Embryonic facial prominence (tissue), 1 donor: ENCODE data around the gene CT45A1.
"Not testable (repeated sequence)": the region's sequence is repeated elsewhere in the genome, so short reads cannot be mapped to it uniquely, and the experiment has no call there.

Experiments used
- DNase-seq: peaks from one replicate; pipeline ENCODE4 v3.0.0-alpha.2; 2016; ENCODE audit errors: extremely low spot score

Gene CT45A1

GRCh38 chrX:135713183-135713689, at the start of gene CT45A1:
CT45A1 (plus strand) TSS chrX:135713639; CDS start chrX:135718941, 5,302 bp downstream.
- not testable (repeated sequence) for DNase-seq

- not testable (repeated sequence) for DNase-seq
These were observed 40.5 kb upstream of the CT45A1 start for GRCh38 chrX:135672979-135673378.

- DNase-seq, result no peak
These were observed 25.3 kb upstream of the CT45A1 start for GRCh38 chrX:135688137-135688536.

GRCh38 chrX:135695471-135695870, 18.0 kb upstream of the CT45A1 start:
- no peak for DNase-seq

GRCh38 chrX:135697601-135698000, 15.8 kb upstream of the CT45A1 start:
- DNase-seq, result no peak

- DNase-seq, result no peak
These were observed 14.5 kb upstream of the CT45A1 start for GRCh38 chrX:135698924-135699323.

GRCh38 chrX:135707880-135708279, 5.6 kb upstream of the CT45A1 start:
- DNase-seq, result no peak

- DNase-seq, result no peak
These were observed 356 bp downstream of the CT45A1 start for GRCh38 chrX:135713795-135714194.

GRCh38 chrX:135734666-135735065, 21.2 kb downstream of the CT45A1 start:
- DNase-seq, result not testable (repeated sequence)

- no peak for DNase-seq
These were observed 24.1 kb downstream of the CT45A1 start for GRCh38 chrX:135737366-135738071.

- DNase-seq, result no peak
These were observed 27.3 kb downstream of the CT45A1 start for GRCh38 chrX:135740681-135741149.

- no peak for DNase-seq
These were observed 27.8 kb downstream of the CT45A1 start for GRCh38 chrX:135741192-135741715.

- not testable (repeated sequence) for DNase-seq
These were observed 31.3 kb downstream of the CT45A1 start for GRCh38 chrX:135744739-135745138.

GRCh38 chrX:135768091-135768490, 54.7 kb downstream of the CT45A1 start, which contains the start of gene CT45A3:
CT45A3 (minus strand) TSS chrX:135768191; CDS start chrX:135764444, 3,747 bp downstream.
- not testable (repeated sequence) for DNase-seq
